ENCODE data around the gene KLHL26. TPM values are rescaled to one million over a fixed set of nuclear protein-coding genes. Genes with fewer than 3 reads are reported as not detected.

KLHL26 gene
- total and polyA plus RNA-seq, 9 of the 15 experiments (the other 6 are each of a cell fraction or from before 2014, with no cell fraction given), result 0.13 to 13.3 (median 1.4) TPM

GRCh38 chr19:18594096-18594823 is 42.6 kb upstream of the KLHL26 start (continued):
- peak; percentile 38; the same call in 1 of the 2 replicates for TF ChIP-seq ZNF740 (CRISPR knock-in tag; IDR thresholded peaks at IDR 0.05)
- no peak for TF ChIP-seq ZNF740 (tag; IDR thresholded peaks at IDR 0.05)
- peak; percentile 47; the same call in 1 of the 2 replicates for TF ChIP-seq SIN3B (IDR thresholded peaks at IDR 0.05; ENCODE audit: low read depth)
- peak; percentile 25 for TF ChIP-seq KDM5B (IDR thresholded peaks at IDR 0.05; ENCODE audit: insufficient replicate concordance, low read depth, low read length)
- peak; percentile 44 for TF ChIP-seq SMARCE1 (IDR thresholded peaks at IDR 0.05)
- TF ChIP-seq EGR1 (conservative IDR thresholded peaks at IDR 0.05), result peak; percentile 55
- peak in 2 of 3 experiments; percentile 37 to 54 for TF ChIP-seq YY1 (IDR thresholded peaks at IDR 0.05; ENCODE audit: borderline replicate concordance in 1 of 3, control insufficient read depth in 1 of 3, extremely low read depth in 1 of 3, insufficient read depth in 3 of 3, insufficient read length in 1 of 3, insufficient replicate concordance in 2 of 3, low read depth in 1 of 3, low read length in 2 of 3)
- peak in 1 of 2 experiments; percentile 40; a peak in 2 of 4 replicates for TF ChIP-seq NRF1 (conservative IDR thresholded peaks at IDR 0.05 in 1 of 2, IDR thresholded peaks at IDR 0.05 in 1 of 2)
- 0 out of 2 replicates have a peak, but pooled peaks have one; percentile 5 for TF ChIP-seq MAX (CRISPR knock-in tag; IDR thresholded peaks at IDR 0.05)
- TF ChIP-seq ZFX (CRISPR knock-in tag; IDR thresholded peaks at IDR 0.05), result peak; percentile 33
- 0 out of 2 replicates have a peak, but pooled peaks have one; percentile 21 for TF ChIP-seq HBP1 (CRISPR knock-in tag; IDR thresholded peaks at IDR 0.05)
- TF ChIP-seq NCOA1 (IDR thresholded peaks at IDR 0.05; ENCODE audit: low read depth), result 0 out of 2 replicates have a peak, but pooled peaks have one; percentile 24
- peak in 1 of 2 experiments; percentile 66; a peak in 2 of 4 replicates for TF ChIP-seq RCOR1 (IDR thresholded peaks at IDR 0.05; ENCODE audit: borderline replicate concordance in 1 of 2, low read depth in 2 of 2, low read length in 2 of 2)
- peak; percentile 36; the same call in 1 of the 2 replicates for TF ChIP-seq SMC3 (conservative IDR thresholded peaks at IDR 0.05; ENCODE audit: insufficient read depth, low read depth, low read length)
- peak; percentile 34; the same call in 1 of the 2 replicates for TF ChIP-seq DPF2 (IDR thresholded peaks at IDR 0.05)
- TF ChIP-seq ARID1B (IDR thresholded peaks at IDR 0.05), result 0 out of 2 replicates have a peak, but pooled peaks have one; percentile 7
- TF ChIP-seq FIP1L1 (IDR thresholded peaks at IDR 0.05; ENCODE audit: low read depth, low read length, poor library complexity, severe bottlenecking), result peak; percentile 70
- peak; percentile 31; the same call in 1 of the 2 replicates for TF ChIP-seq KDM2B (CRISPR knock-in tag; IDR thresholded peaks at IDR 0.05)
- TF ChIP-seq MXD1 (CRISPR knock-in tag; IDR thresholded peaks at IDR 0.05; ENCODE audit: borderline replicate concordance, poor library complexity, severe bottlenecking), result no peak
- peak; percentile 47 for TF ChIP-seq MTA3 (IDR thresholded peaks at IDR 0.05; ENCODE audit: borderline replicate concordance)
- TF ChIP-seq EP400 (IDR thresholded peaks at IDR 0.05), result peak; percentile 33; the same call in 1 of the 2 replicates
- peak in 1 of 2 experiments; percentile 91; a peak in 2 of 4 replicates for TF ChIP-seq NONO (IDR thresholded peaks at IDR 0.05; ENCODE audit: low read depth in 2 of 2, low read length in 1 of 2)
